Measurements from ENCODE around the gene GDNF.

GDNF gene

DNA sequence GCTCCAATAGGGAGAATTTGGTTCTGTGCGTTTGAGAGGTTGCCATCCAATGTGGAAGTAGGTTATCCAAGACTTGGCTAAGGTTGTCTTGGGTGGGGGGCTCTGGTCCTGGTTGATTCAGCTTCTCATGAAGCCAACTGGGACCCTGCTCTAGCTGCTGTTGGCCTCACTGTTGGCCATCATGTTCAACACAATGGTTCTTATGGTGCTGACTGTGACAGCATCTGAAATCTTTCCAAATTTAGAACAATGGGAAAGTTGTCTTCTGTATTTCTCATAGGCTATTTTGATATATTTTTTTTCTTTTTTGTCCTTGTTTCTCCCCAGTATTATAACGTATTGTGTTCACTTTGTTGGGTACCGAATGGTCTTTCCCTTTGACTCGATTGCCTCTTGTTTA lies 71.9 kb downstream of the GDNF start:
- no peak for ATAC-seq
- no peak for TF ChIP-seq TCF4 (CRISPR knock-in tag; IDR thresholded peaks at IDR 0.05; ENCODE audit: borderline replicate concordance)

DNA sequence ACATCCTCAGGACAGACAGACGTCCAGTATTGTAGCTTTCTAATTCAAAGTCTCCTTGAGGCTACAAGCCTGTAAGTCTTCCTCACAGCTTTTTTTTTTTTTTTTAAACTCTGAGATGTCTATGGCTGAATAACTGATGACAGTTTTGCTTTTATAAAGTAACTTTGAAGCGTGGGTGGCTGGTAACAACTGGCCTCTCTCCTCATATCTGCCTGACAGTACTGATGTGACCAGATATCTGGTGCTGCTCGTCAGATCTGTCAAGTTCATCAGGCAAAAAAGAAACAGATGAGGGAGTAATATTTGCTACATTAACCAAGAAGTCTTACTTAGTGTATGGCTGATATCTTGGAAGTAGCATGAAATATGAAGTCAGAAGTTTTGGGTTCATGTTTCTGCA lies 72.6 kb downstream of the GDNF start:
- TF ChIP-seq ESRRG (CRISPR knock-in tag; IDR thresholded peaks at IDR 0.05) (no peak), TCF4 (CRISPR knock-in tag; IDR thresholded peaks at IDR 0.05; ENCODE audit: borderline replicate concordance) (no peak), ZNF8 (CRISPR knock-in tag; IDR thresholded peaks at IDR 0.05) (no peak), BACH2 (CRISPR knock-in tag; IDR thresholded peaks at IDR 0.05; ENCODE audit: borderline replicate concordance) (no peak), ZFP3 (CRISPR knock-in tag; IDR thresholded peaks at IDR 0.05) (no peak), RARB (CRISPR knock-in tag; IDR thresholded peaks at IDR 0.05) (no peak), ISL1 (CRISPR knock-in tag; IDR thresholded peaks at IDR 0.05) (no peak), TOX (CRISPR knock-in tag; IDR thresholded peaks at IDR 0.05; ENCODE audit: borderline replicate concordance) (no peak), PPARA (CRISPR knock-in tag; IDR thresholded peaks at IDR 0.05; ENCODE audit: borderline replicate concordance) (no peak), GLIS3 (CRISPR knock-in tag; IDR thresholded peaks at IDR 0.05) (no peak), ZNF70 (CRISPR knock-in tag; IDR thresholded peaks at IDR 0.05) (no peak)
- TF ChIP-seq, protein P1, sequence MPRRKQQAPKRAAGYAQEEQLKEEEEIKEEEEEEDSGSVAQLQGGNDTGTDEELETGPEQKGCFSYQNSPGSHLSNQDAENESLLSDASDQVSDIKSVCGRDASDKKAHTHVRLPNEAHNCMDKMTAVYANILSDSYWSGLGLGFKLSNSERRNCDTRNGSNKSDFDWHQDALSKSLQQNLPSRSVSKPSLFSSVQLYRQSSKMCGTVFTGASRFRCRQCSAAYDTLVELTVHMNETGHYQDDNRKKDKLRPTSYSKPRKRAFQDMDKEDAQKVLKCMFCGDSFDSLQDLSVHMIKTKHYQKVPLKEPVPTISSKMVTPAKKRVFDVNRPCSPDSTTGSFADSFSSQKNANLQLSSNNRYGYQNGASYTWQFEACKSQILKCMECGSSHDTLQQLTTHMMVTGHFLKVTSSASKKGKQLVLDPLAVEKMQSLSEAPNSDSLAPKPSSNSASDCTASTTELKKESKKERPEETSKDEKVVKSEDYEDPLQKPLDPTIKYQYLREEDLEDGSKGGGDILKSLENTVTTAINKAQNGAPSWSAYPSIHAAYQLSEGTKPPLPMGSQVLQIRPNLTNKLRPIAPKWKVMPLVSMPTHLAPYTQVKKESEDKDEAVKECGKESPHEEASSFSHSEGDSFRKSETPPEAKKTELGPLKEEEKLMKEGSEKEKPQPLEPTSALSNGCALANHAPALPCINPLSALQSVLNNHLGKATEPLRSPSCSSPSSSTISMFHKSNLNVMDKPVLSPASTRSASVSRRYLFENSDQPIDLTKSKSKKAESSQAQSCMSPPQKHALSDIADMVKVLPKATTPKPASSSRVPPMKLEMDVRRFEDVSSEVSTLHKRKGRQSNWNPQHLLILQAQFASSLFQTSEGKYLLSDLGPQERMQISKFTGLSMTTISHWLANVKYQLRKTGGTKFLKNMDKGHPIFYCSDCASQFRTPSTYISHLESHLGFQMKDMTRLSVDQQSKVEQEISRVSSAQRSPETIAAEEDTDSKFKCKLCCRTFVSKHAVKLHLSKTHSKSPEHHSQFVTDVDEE (CRISPR knock-in tag; IDR thresholded peaks at IDR 0.05): no peak
- no peak for ATAC-seq
